Gastrocnemius medialis (tissue), 4 donors: ENCODE measurements around the gene VGLL4. TPM values are rescaled to one million over a fixed set of nuclear protein-coding genes. Genes with fewer than 3 reads are reported as not detected.
A peak's percentile ranks its signal among the peaks of the same experiment; 100 is the strongest.

Experiments used
- ATAC-seq, 2 donors: fragments of 150-250 bp; one replicate each; pipeline ENCODE4 v1.9.1; 2016
- DNase-seq, 2 donors: peaks; one replicate each; pipeline ENCODE4 v3.0.0-alpha.2; 2019
- H3K27ac ChIP-seq, 4 donors: fragments of 200-600 bp; sonication (generic); 1 replicate in 1 of 4; 2 replicates in 3 of 4; pipeline ENCODE4 v1.5.1; 2016 to 2018; ENCODE audit warnings: mild to moderate bottlenecking in 2 of 4, moderate library complexity in 1 of 4
- H3K27me3 ChIP-seq, 3 donors: fragments of 200-600 bp; sonication (generic) in 2 of 3; 1 replicate in 1 of 3; 2 replicates in 2 of 3; pipeline versions ENCODE4 v1.5.1 to v1.6.0; 2016 to 2019; ENCODE audit warnings: mild to moderate bottlenecking in 1 of 3, moderate library complexity in 1 of 3
- H3K36me3 ChIP-seq, 2 donors: fragments of 200-600 bp; sonication (generic) in 1 of 2; one replicate each; pipeline ENCODE4 v1.5.1; 2017 to 2018
- H3K4me1 ChIP-seq, 2 donors: fragments of 200-600 bp; sonication (generic) in 1 of 2; one replicate each; pipeline ENCODE4 v1.5.1; 2016 to 2017; ENCODE audit warnings: mild to moderate bottlenecking in 2 of 2
- H3K4me3 ChIP-seq, 4 donors: fragments of 200-600 bp; sonication (generic) in 3 of 4; 1 replicate in 1 of 4; 2 replicates in 3 of 4; pipeline ENCODE4 v1.5.1; 2016 to 2019; ENCODE audit warnings: mild to moderate bottlenecking in 2 of 4
- H3K9me3 ChIP-seq, 3 donors: fragments of 200-600 bp; sonication (generic) in 2 of 3; 1 replicate in 1 of 3; 2 replicates in 2 of 3; pipeline ENCODE4 v1.5.1; 2016 to 2019
- CTCF ChIP-seq, 5 experiments: fragments of 450-650 bp in 3 of 5; fragments of 200-600 bp in 2 of 5; sonication (generic) in 2 of 5; IDR thresholded peaks in 4 of 5; conservative IDR thresholded peaks in 1 of 5; 1 replicate in 4 of 5; 2 replicates in 1 of 5; pipeline ENCODE4 v1.5.1; 2016 to 2019; ENCODE audit warnings: antibody characterized with exemption in 5 of 5, mild to moderate bottlenecking in 3 of 5, moderate library complexity in 3 of 5
- POLR2A ChIP-seq, 2 donors: fragments of 450-650 bp; IDR thresholded peaks; one replicate each; pipeline ENCODE4 v1.6.1; 2017; ENCODE audit warnings: antibody characterized with exemption in 2 of 2, mild to moderate bottlenecking in 2 of 2, moderate library complexity in 2 of 2
- in situ Hi-C, 4 donors: fragments of 200-750 bp; cut with MboI; loops; one replicate each; pipeline versions ENCODE4 v1.15.0 to v1.8.0; 2017; ENCODE audit warnings: low sequenced_read_pairs in 4 of 4
- intact Hi-C: fragments of 100-400 bp; cut with DNase I; formaldehyde crosslinking; loops from one replicate; pipeline ENCODE4 v1.15.1; 2023; ENCODE audit warnings: low total_unique reads
- total RNA-seq, 4 donors: library from RNA; depleted of rRNA; stranded (reverse); fragments of >200 nt; gene quantifications; one replicate each; pipeline versions ENCODE4 v1.1.0 to v1.2.3, GENCODE V29; 2016

VGLL4 gene
- total RNA-seq, 4 donors from 2014 or later: 8.9 to 20.9 (median 12.8) TPM

DNA sequence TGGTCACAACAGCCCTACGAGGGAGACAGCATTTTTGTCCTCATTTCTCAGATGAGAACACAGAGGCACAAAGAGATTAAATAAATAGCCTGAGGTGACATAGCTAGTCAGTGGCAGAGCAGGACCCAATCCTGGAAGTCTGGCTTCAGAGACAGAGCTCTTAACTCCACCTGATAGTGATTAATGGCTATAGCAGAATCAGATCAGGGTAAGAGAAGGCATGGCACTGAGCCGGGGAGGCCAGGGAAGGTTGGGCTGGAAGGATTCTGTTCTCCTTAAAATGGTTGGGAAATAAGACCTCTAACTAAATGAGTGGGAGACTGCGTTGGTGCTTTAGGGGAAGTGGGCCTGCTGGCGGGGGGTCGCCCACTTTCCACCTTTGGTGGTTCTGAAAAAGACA lies 104.5 kb downstream of the VGLL4 start:
- peaks cover 5 to 8% of the 10 kb centered on the region in 2 donors for H3K4me1 ChIP-seq
- no peaks in the 10 kb centered on the region for H3K27me3 ChIP-seq
- no peak for TF ChIP-seq POLR2A (IDR thresholded peaks at IDR 0.05)
- TF ChIP-seq CTCF (IDR thresholded peaks at IDR 0.05 in 4 of 5, conservative IDR thresholded peaks at IDR 0.05 in 1 of 5): no peak
- intact Hi-C loops (no loop called here), in situ Hi-C loops (no loop called here)
- no peak overlapping the region for H3K4me3 ChIP-seq
- H3K27ac ChIP-seq: no peak overlapping the region
- H3K36me3 ChIP-seq: no peaks in the 10 kb centered on the region
- H3K9me3 ChIP-seq: no peaks in the 10 kb centered on the region
- DNase-seq (no peak), ATAC-seq (no peak)

GRCh38 chr3:11538581-11538980 lies 105.1 kb downstream of the VGLL4 start:
- Histone ChIP-seq H3K4me3 (no peak overlapping the region), H3K27ac (no peak overlapping the region), H3K36me3 (no peaks in the 10 kb centered on the region), H3K4me1 (peaks cover 11 to 14% of the 10 kb centered on the region in 2 donors), H3K27me3 (no peaks in the 10 kb centered on the region), H3K9me3 (no peaks in the 10 kb centered on the region)
- TF ChIP-seq CTCF (IDR thresholded peaks at IDR 0.05 in 4 of 5, conservative IDR thresholded peaks at IDR 0.05 in 1 of 5): no peak
- no peak for TF ChIP-seq POLR2A (IDR thresholded peaks at IDR 0.05)
- in situ Hi-C loops: no loop called here
- ATAC-seq (no peak), DNase-seq (no peak)
- intact Hi-C loops: no loop called here

- intact Hi-C loops (no loop called here), in situ Hi-C loops (no loop called here)
- DNase-seq (peak in 1 of 2 donors; percentile 7), ATAC-seq (no peak)
- Histone ChIP-seq H3K27ac (no peak overlapping the region), H3K36me3 (no peaks in the 10 kb centered on the region), H3K4me1 (peaks cover 16 to 18% of the 10 kb centered on the region in 2 donors), H3K27me3 (no peaks in the 10 kb centered on the region), H3K9me3 (no peaks in the 10 kb centered on the region), H3K4me3 (no peak overlapping the region)
- no peak for TF ChIP-seq CTCF (IDR thresholded peaks at IDR 0.05 in 4 of 5, conservative IDR thresholded peaks at IDR 0.05 in 1 of 5)
- TF ChIP-seq POLR2A (IDR thresholded peaks at IDR 0.05): no peak
These were observed 106.6 kb downstream of the VGLL4 start for GRCh38 chr3:11536936-11537612.

DNA sequence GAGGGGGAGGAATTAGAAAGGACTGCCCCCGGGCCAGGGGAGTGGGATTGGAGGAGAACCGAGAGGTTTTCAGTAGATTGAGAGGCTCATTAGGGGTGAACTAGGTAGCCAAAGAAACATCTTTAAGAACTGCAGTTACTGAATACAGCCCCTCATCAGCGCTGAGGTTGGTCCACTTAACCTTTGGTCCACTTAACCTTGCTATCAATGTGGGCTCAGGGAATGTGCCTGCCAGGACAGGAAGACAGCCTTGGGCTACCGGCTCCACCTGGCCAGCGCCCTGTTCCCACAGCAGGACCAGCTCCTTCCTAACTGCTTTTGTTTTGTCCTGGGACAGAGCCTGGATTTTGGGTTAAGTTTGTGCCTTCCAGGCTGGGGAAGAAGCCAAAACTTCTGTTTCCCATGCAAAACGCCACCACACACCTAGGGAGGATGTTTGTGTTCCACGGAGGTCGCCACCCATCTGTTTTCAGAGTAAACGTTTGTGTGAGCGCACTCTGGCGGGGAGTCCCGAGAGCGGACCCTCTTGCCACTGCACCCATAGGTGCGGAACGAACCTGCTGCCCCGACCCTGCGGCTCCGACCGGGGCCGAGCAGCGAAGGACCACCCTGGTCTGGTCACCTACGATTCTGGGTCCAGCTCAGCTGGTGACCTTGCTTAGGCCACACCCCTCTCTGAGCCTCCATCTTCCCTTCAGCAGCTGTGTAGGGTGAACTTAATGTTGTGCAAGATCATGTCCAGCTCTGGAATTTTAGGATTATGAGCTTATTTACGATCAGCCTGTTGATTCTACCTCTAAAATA lies 107.4 kb downstream of the VGLL4 start:
- H3K9me3 ChIP-seq: no peaks in the 10 kb centered on the region
- H3K36me3 ChIP-seq: no peaks in the 10 kb centered on the region
- ATAC-seq: no peak
- in situ Hi-C loops: no loop called here
- H3K4me3 ChIP-seq: no peak overlapping the region
- TF ChIP-seq POLR2A (IDR thresholded peaks at IDR 0.05): no peak
- TF ChIP-seq CTCF (IDR thresholded peaks at IDR 0.05 in 4 of 5, conservative IDR thresholded peaks at IDR 0.05 in 1 of 5): no peak
- H3K4me1 ChIP-seq: peaks cover 16 to 18% of the 10 kb centered on the region in 2 donors
- intact Hi-C loops: no loop called here
- H3K27ac ChIP-seq: no peak overlapping the region
- H3K27me3 ChIP-seq: no peaks in the 10 kb centered on the region
- DNase-seq: peak in 1 of 2 donors; percentile 5
